GM21390 (cell line): ENCODE measurements around the gene ENOX1.

ENCODE experiments used
- ATAC-seq: cut with Tn5 transposase; IDR thresholded peaks from one replicate; pipeline ENCODE4 v1.9.1; 2021; ENCODE audit not compliant: unreplicated experiment

Gene ENOX1

DNA sequence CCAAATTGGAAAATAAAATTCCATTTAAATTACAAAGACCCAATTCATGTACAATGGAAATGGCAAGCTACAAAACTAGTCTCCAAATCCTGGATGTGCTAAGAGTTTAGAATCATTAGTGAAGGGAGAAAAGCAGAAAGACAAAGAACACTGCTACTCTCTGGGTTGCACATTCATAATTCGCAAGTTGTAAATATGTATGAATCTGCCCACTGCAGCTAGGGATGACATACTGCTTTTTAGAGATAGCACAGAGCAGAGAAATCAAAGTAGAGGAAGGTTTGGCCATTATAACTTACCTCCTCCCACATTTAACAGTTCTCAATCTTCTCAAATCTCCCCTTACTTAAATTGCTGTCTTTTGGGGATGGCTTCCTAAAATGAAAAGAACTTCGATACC lies 231.1 kb downstream of the ENOX1 start:
- no peak for ATAC-seq

DNA sequence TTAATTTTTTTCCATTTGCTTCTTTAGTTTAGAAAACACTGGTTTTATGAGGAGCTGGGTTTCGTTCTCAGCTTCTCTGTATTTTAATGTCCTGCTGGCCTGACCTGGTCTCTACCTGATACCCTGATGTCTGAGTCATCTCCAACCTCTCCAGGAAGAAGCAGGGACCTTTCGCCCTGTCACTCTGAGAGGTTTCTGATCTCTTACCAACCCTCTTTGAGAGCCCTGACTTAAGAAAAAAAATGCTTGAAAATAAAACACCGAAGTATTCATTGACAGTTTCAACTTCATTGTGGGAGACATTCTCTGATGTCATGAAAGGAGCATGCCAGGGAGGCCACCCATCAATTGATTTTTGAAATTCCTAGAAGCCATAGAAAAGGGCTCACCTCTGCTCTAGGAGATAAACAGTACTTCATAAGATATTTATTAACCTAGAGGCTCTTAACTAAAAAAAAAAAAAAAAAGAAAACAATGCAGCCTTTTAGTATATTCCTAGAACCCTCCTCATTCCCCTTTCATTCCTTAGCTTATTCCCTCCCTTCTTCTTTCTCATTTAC lies 234.8 kb downstream of the ENOX1 start:
- ATAC-seq, result no peak

DNA sequence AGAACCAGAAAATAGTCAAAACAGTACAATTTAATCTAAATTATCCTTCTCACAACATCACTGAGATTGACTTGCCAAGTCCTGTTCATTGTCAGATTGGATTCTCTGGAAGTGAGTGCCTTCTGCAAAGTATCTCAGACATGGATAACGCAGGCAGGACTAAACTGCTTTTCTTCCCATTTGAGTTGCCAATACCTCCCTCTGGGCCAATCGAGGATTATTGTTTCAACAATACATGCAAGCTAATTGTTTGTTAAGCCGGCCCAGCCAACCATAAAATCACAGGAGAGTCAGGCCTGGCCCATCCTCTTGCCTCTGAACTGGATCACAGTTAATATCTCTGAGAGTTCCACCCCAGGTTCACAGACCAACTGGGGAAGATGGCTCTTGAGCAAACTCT lies 240.0 kb downstream of the ENOX1 start:
- no peak for ATAC-seq

DNA sequence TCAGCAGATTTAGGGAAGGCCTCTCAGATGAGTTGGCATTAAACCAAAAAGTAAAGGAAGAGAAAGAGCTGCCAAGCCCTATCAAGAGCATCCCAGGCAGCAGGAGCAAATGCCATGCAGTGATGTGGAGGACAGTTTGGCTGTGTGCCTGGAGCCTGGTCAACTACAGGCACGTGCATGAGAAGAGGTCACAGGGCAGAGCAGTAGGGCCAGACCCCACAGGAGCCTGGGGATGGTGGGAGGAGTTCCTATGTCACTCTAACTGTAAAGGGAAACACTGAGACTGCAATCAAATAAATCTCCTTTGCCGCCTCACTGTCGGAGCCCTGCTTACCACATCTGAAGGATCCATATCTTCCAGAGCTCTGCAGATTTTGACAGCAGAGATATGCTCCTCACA lies 240.5 kb downstream of the ENOX1 start:
- ATAC-seq, result no peak

DNA sequence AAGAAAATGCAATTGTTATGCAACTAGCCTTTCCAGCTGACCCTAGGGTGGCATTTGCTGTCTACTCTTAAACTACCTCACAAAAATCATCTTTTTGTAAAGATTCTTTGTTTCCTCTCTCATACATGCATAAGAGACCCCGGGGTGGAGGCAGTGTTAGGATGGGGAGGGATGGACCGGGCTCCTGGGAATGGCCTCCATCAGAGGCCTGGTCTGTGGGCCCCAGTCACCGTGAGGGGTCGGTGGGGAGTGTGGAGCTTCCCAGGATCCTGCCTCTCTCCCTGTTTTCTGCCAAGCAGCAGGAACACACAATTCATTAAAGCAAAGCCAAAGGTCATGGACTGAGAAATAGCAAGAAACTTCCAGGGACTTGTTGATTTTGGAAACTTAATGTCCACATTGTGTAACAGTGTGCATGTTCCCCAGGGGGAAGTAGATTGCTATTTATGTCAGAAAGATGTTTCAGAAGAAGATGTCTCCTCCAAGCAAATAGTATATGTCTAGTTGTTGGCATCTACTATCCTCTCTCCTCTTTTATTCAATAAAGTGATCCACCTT lies 241.4 kb downstream of the ENOX1 start:
- no peak for ATAC-seq

DNA sequence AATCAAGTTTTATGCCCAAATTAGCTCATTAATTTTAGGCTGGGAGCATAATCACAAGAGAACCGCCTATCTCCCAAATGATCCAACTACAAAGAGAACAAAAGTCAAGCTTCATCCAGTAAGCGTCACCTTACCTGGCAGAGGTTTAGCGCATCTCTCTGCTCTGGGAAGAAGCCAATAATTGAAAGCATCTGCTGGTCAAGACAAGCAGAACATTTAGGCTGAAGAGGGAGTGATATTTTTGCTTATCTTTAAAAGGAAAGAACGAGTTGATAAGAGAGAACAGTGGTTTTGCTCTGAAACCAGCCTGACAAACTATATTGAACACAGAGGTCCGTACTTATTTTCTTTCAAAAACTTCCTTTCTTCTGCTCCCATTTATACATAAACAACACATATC lies 242.1 kb downstream of the ENOX1 start:
- no peak for ATAC-seq

DNA sequence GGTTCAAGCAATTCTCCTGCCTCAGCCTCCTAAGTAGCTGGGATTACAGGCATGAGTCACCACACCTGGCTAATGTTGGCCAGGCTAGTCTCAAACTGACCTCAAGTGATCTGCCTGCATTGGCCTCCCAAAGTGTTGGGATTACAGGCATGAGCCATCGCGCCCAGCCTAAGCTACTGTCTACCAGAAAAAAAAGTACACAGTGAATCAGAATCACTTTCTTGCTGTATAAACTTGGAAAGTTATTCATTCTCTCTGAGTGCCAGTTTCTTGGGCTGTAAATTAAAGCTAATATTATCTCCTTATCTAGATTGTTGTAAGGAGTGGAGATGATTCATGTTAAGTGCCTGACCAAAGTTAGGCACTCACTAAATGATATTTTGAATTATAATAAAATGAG lies 242.8 kb downstream of the ENOX1 start:
- ATAC-seq, result no peak

DNA sequence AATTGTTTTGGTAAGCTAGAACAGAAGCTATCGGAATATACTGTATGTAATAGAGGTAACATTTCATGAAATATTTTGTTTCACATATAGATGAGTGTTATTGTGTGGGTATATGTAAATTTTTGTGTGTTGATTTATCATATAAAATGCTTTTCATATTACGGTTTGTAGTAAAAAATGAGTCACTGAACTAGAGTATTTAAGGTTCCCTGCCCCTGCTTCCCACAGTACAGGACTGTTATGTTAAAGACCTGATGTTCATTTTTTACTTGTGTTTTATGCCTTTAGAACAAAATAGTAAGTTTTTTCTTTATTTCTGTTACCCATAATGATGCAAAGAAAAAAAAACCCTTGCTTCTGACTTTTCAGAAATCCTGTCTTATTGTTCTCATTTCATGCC lies 243.4 kb downstream of the ENOX1 start:
- no peak for ATAC-seq

DNA sequence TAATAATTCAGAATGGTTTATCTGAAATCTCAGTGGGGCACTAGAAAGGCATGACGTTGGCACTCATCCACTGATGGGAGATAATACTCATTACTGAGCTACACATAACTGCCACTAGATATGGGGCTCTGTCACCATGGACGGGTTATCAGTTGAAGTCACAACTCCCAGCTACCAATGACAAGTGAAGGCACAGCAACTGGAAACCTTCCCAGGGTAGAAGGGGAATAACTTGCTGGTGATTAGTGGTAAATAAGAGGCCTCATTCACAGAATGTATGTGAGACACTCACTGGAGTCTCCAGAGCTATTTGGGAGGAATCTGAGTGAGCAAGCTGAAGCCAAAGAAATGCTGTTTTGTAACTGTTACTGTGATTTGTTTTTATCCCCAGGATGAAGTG lies 249.6 kb downstream of the ENOX1 start:
- ATAC-seq, result no peak

DNA sequence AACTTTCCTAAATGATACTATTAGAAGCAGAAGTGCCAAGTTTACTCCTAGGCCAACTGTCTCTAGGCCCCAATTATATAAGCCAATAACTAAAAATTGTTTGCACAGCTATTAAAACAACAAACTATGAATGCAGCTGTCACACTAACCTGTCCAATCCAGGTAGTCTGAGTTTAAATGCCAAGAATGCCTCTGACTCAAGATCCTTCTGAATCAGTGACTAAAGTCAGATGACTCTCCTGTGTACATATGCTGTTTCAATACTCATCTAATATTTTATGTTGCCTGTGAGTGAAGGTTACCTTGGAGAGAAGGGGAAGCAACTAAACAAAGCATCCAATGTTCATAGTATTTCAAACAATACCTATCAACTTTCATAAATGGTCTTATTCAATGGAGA lies 257.0 kb downstream of the ENOX1 start:
- no peak for ATAC-seq

DNA sequence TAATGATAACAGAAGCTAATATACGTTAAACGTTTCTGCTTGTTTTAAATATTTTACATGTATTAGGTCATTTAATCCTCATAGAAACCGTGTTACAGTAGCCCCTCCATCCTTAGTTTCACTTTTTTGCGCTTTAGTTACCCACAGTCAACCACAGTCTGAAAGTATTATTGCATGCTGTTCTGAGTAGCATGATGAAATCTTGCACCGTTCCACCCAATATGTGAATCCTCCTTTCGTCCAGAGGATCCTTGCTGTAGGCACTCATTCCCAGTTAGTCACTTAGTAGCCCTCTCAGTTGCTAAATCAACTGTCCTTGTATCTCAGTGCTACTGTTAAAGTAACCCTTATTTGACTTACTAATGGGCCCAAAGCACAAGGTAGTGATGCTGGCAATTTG lies 257.8 kb downstream of the ENOX1 start:
- ATAC-seq, result no peak

DNA sequence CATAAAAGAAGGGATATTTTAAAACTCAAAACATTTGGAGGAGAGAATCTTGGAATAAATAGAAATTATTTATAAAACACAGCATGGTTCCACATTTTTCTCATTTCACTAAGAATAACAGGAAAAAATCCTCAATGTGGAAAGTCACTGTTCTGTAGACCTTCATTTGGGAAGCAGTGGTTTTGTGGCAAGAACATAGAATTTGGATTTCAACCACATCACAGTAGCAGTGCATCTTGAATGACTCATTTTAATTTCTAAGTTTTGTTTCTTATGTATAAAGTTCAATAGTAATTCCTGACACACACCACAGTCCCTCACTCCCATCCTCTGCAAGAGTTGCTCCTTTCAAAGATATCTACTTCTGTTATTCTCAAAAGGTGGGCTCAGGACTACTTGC lies 264.0 kb downstream of the ENOX1 start:
- ATAC-seq, result no peak

DNA sequence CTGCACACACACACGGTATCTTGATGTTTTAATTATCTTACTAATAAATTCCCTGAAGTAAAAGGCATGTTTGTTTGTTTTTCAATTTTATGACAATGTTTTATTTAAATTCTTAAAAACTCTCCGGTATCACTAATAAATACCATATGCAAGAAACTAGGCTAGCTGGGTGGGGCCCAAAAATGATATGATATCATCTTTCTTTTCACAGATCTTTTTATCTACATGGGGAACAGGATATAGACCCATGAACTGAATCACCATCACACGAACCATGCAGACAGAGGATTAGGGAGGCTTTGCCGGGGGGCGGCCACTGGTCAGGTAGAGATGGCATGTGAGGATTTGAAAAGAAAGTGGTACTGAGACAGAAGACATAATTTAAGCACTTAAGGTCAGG lies 266.4 kb downstream of the ENOX1 start:
- no peak for ATAC-seq

DNA sequence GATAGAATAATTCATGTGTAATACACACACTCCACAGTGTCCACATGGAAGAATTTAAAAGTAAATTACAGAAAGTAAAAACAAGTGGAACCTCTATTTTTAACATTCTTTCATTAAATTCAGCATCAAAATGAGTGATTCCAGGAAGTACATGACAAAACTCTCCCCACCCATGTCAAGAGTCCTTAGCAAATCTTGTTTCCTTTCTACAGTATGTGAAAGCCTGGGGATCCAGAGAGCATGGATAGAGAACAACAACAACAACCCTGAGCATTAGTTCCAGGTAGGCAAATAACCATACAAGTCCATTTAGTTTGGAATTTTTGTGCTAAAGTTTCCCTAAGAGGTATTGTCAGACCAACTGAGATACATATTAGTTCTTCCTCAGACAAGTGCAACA lies 267.9 kb downstream of the ENOX1 start:
- ATAC-seq, result no peak

DNA sequence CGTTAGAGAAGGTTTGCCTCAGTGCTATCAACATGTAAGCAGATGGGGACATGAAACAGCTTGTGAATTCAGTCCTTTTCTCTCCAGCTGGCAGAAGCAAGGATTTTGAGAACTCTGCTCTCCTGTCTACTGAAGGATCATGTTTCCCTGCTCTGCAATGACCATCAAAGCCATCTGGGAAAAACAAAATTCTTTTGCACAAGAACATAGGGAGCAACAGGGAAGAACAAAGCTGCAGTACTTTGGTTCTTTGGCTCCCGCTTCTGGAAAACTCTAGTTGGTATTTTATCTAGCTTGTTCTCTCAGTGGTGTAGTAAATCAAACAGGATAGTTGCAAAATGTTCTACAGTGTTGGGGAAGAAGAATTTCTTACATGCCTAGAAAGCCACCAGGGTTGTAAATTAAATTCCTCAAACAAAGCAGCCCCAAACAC lies 270.4 kb downstream of the ENOX1 start:
- no peak for ATAC-seq

DNA sequence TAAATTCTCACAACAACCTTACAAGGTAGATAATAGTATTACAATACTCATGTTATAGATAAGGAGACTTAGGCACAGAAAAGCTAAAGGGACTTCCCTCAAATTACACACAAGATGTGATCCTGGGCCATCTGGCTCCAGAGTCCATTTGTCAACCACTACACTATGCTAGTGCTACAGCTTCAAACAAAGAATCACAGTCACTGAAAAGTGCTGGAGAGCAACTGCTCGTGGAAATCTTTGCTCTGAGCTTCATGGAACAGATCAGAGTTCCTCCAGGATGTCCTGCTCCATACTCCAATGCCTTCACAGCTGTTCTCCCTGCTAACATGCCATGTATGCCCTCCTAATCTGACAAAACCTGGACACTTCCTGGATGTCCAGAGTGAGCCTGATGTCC lies 271.2 kb downstream of the ENOX1 start:
- no peak for ATAC-seq

DNA sequence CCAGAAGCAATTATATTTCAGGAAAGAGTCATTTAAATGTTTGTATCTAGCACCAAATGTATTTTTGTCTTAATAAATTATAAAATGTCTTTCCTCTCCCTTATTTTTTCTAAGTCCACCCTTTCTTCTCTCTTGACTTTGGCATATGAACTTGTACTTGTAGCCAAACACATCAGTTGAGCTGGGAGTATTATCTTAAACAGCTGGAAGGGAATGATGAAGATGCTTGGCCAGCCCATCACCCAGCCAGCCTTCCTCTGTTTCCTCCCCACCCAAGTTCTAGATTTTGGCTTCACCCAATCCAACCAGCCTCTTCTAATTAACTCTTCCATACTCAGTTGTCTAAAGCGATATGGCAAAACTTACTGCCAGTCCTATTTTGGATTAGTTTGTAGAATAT lies 272.5 kb downstream of the ENOX1 start:
- ATAC-seq, result no peak

DNA sequence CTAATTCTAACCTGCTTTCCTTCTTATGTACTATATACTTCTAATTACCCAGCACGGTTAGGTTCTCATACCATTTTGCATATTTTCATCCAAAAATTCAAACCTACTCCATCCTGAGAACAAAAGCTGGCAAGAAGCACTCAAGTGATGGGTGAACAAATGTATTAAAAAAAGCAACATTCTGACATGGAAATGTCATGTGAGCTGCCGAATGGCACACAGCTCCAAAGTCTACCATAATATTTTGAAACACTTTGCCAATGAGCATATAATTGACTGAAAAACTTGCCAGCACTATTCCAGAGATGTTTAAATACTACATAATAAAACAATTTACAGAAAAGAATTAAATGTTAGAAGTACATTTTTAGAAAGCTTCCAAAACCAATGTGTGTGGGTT lies 274.6 kb downstream of the ENOX1 start:
- no peak for ATAC-seq

DNA sequence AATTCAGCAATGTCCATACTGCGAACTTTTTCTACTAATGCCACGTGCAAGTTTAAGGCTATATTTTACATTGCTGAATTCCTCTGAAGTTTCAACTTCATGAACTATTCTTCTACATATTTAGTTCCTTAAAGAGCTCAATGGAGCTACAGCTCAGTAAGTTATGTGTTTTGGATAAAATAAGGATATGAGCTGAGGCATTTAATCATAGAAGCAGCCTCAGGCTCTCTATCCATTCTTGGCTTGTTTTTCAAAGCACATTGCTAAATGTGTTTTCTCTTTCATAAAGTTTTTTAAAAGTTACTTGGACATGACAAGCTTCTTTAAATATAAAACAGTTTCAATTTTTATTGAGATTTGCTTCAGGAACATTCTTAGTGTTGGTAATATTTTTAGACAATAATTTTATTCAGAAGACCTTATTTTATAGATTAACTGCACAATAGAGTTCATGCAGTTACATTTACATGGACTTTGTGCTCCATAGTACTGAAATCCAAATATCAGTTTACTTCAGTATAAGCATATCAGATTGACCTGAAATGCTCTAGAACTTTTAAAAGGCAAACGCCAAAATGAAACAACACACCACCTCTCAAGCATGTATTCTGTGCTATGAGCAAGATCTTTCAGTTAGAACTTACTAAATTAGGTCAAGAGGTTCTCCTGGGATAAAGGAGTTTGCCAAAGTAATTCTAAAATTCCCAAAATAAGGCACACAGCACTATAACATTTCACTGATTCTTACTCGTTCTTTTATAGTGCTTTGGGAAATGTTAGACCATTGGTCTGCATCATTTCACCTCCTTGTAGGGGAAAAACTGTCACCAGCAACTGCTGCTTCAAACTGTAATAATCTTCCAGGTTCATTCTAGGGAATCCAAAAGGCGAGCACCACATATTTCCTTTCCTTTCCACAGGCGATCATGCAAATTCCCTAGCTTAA lies 275.5 kb downstream of the ENOX1 start:
- no peak for ATAC-seq

DNA sequence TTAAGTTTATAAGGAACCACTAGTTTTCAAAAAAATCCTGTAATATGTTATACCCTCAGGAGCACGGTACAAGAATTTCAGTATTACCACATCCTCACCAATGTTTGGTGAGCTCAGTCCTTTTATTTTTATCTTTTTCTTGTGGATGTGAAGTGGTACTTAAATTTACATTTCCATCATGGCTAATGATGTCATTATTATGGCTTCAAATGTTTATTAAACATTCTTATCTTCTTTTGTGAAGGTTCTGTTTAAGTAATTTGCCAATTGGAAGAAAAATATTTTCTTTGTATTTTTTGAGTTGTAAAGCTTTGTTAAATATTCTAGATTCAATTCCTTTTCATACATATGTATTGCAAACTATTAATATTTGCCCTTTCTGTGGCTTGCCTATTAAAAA lies 291.0 kb downstream of the ENOX1 start:
- no peak for ATAC-seq

DNA sequence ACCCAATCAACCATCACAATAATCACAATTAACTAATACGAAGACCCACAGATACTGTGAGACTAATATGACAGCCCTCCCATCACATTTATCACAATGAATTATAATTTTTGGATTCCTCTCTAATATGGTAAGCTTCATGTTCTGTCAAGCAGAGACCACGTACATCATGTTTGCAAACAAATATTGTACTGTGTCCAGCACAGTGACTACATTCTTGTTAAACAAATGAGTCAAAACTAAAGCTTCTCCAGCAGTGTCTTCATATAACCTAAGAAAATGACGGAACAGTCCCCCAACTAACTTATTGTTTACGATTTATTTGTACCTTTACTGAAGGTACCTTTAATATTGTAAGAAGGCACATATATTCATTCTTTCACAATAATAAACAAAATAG lies 292.6 kb downstream of the ENOX1 start:
- ATAC-seq, result no peak

DNA sequence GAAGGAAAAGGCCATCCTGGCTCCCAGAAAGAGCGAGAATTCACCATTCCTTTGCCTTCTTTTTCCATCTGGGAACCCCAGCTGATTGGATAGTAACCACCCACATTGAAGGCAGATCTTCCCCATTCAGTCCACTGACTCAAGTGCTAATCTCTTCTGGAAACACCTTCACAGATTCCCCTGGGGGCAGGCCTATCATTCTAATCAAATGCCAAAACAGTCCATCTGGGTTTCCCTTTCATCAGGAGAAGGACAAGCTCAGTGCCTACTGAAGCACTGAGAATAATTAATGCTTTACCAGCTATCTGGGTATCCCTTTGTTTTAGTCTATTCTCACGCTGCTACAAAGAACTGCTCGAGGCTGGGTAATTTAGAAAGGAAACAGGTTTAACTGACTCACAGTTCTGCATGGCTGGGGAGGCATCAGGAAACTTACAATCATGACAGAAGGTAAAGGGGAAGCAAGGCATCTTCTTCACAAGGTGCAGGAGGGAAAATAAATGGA lies 293.2 kb downstream of the ENOX1 start:
- ATAC-seq, result no peak
